Stimulated activated CD8-positive, alpha-beta memory T cell treated with anti-CD3 and anti-CD28 coated beads, Interleukin-7, amount 100 ng/mL, for 1 hour (primary cell): ENCODE measurements around the gene SGTA.

Experiments
- DNase-seq, 2 donors: peaks; one replicate each; pipeline ENCODE4 v3.0.0-alpha.2; 2020; ENCODE audit warnings: low read depth in 2 of 2

The SGTA gene

GRCh38 chr19:2810141-2811091 is 27.3 kb upstream of the SGTA start:
- DNase-seq: no peak

- DNase-seq: no peak
These were observed 26.5 kb upstream of the SGTA start for GRCh38 chr19:2809387-2810140.

GRCh38 chr19:2808129-2808941 is 25.3 kb upstream of the SGTA start:
- DNase-seq: no peak

GRCh38 chr19:2807379-2808128 is 24.5 kb upstream of the SGTA start:
- no peak for DNase-seq

GRCh38 chr19:2806736-2807378 is 23.8 kb upstream of the SGTA start:
- DNase-seq: no peak

- DNase-seq: no peak
These were observed 23.0 kb upstream of the SGTA start for GRCh38 chr19:2805991-2806649.

GRCh38 chr19:2805261-2805900 is 22.3 kb upstream of the SGTA start:
- DNase-seq: no peak

GRCh38 chr19:2804156-2805004 is 21.3 kb upstream of the SGTA start:
- no peak for DNase-seq

- no peak for DNase-seq
These were observed 20.5 kb upstream of the SGTA start for GRCh38 chr19:2803486-2804155.

- no peak for DNase-seq
These were observed 19.8 kb upstream of the SGTA start for GRCh38 chr19:2802826-2803225.

- DNase-seq: no peak
These were observed 17.4 kb upstream of the SGTA start for GRCh38 chr19:2800506-2800905.

- DNase-seq: no peak
These were observed 16.4 kb upstream of the SGTA start for GRCh38 chr19:2799273-2800020.

- no peak for DNase-seq
These were observed 15.7 kb upstream of the SGTA start for GRCh38 chr19:2798733-2799132.

GRCh38 chr19:2798158-2798685 is 15.1 kb upstream of the SGTA start:
- no peak for DNase-seq

GRCh38 chr19:2797280-2797679 is 14.2 kb upstream of the SGTA start:
- no peak for DNase-seq

- DNase-seq: no peak
These were observed 13.7 kb upstream of the SGTA start for GRCh38 chr19:2796659-2797266.
